ENCODE results near the gene STEAP1. TPM values are rescaled to one million over a fixed set of nuclear protein-coding genes. Genes with fewer than 3 reads are reported as not detected.

STEAP1 gene
- total and polyA plus RNA-seq, 4 donors = 20.0 to 37.1 (median 29.6) TPM

GRCh38 chr7:90172624-90173023 is 18.4 kb downstream of the STEAP1 start:
- H3K4me3 ChIP-seq (ENCODE audit: low read depth in 1 of 3, low read length in 3 of 3) = peak overlapping the region in 2 of 3 donors; percentile 3 to 49
- peaks cover 2 to 20% (median 8%) of the 10 kb centered on the region in 4 donors for H3K4me1 ChIP-seq (ENCODE audit: control insufficient read depth in 4 of 4, insufficient read depth in 4 of 4, low read length in 3 of 4)
- H3K9me3 ChIP-seq (ENCODE audit: control insufficient read depth in 4 of 4, low read length in 3 of 4) = no peaks in the 10 kb centered on the region
- no peak for TF ChIP-seq HNF4G (IDR thresholded peaks at IDR 0.05)
- TF ChIP-seq YY1 (IDR thresholded peaks at IDR 0.05) = no peak
- TF ChIP-seq NR2F2 (IDR thresholded peaks at IDR 0.05) = no peak
- TF ChIP-seq ZBTB33 (IDR thresholded peaks at IDR 0.05) = no peak
- TF ChIP-seq CTCF (IDR thresholded peaks at IDR 0.05; ENCODE audit: low read depth, low read length, missing input control) = no peak
- H3K27me3 ChIP-seq (ENCODE audit: control insufficient read depth in 4 of 4, insufficient read depth in 4 of 4, low read length in 3 of 4) = no peaks in the 10 kb centered on the region
- peak overlapping the region; percentile 54 to 71 for H3K27ac ChIP-seq (ENCODE audit: low read depth in 1 of 2, low read length in 2 of 2)
- no peak for DNase-seq (ENCODE audit: low spot score)
- WGBS = 32% methylated on average over 6 of the region's 6 CpGs
- H3K36me3 ChIP-seq (ENCODE audit: control insufficient read depth in 4 of 4, insufficient read depth in 3 of 4, low read depth in 1 of 4, low read length in 3 of 4) = no peaks in the 10 kb centered on the region
- peak overlapping the region; percentile 8 to 71 for H3K9ac ChIP-seq (ENCODE audit: low read depth in 1 of 2, low read length in 2 of 2)

GRCh38 chr7:90173127-90173844 is 19.0 kb downstream of the STEAP1 start:
- Histone ChIP-seq H3K9me3 (ENCODE audit: control insufficient read depth in 4 of 4, low read length in 3 of 4) (no peaks in the 10 kb centered on the region), H3K4me1 (ENCODE audit: control insufficient read depth in 4 of 4, insufficient read depth in 4 of 4, low read length in 3 of 4) (peaks cover 2 to 20% (median 8%) of the 10 kb centered on the region in 4 donors), H3K27me3 (ENCODE audit: control insufficient read depth in 4 of 4, insufficient read depth in 4 of 4, low read length in 3 of 4) (no peaks in the 10 kb centered on the region), H3K36me3 (ENCODE audit: control insufficient read depth in 4 of 4, insufficient read depth in 3 of 4, low read depth in 1 of 4, low read length in 3 of 4) (no peaks in the 10 kb centered on the region), H3K9ac (ENCODE audit: low read depth in 1 of 2, low read length in 2 of 2) (peak overlapping the region; percentile 8 to 71), H3K4me3 (ENCODE audit: low read depth in 1 of 3, low read length in 3 of 3) (peak overlapping the region in 2 of 3 donors; percentile 3 to 49), H3K27ac (ENCODE audit: low read depth in 1 of 2, low read length in 2 of 2) (peak overlapping the region; percentile 54 to 71)
- no peak for DNase-seq (ENCODE audit: low spot score)
- WGBS = 57% methylated on average over 4 of the region's 4 CpGs
- TF ChIP-seq RAD21 (IDR thresholded peaks at IDR 0.05) (peak; percentile 35 to 39), GABPA (IDR thresholded peaks at IDR 0.05 in 1 of 2, conservative IDR thresholded peaks at IDR 0.05 in 1 of 2) (no peak), RXRA (IDR thresholded peaks at IDR 0.05) (peak; percentile 73 to 78), JUND (IDR thresholded peaks at IDR 0.05) (peak; percentile 89 to 98), MAX (IDR thresholded peaks at IDR 0.05) (no peak), ATF3 (IDR thresholded peaks at IDR 0.05) (peak; percentile 81), FOXA2 (IDR thresholded peaks at IDR 0.05) (peak; percentile 65), SP1 (IDR thresholded peaks at IDR 0.05) (peak; percentile 93), REST (IDR thresholded peaks at IDR 0.05) (peak; percentile 71), FOXA1 (IDR thresholded peaks at IDR 0.05) (peak; percentile 65), ZBTB33 (IDR thresholded peaks at IDR 0.05) (peak; percentile 10), YY1 (IDR thresholded peaks at IDR 0.05) (peak; percentile 68), CTCF (IDR thresholded peaks at IDR 0.05; ENCODE audit: low read depth, low read length, missing input control) (no peak), EGR1 (IDR thresholded peaks at IDR 0.05; ENCODE audit: low read depth in 2 of 2) (peak in 1 of 2 donors; percentile 74), NR2F2 (IDR thresholded peaks at IDR 0.05) (no peak), HNF4A (conservative IDR thresholded peaks at IDR 0.05) (peak; percentile 74 to 80), HNF4G (IDR thresholded peaks at IDR 0.05) (no peak), TAF1 (conservative IDR thresholded peaks at IDR 0.05) (peak; percentile 73)
